ENCODE data around the gene NUB1.

DNA sequence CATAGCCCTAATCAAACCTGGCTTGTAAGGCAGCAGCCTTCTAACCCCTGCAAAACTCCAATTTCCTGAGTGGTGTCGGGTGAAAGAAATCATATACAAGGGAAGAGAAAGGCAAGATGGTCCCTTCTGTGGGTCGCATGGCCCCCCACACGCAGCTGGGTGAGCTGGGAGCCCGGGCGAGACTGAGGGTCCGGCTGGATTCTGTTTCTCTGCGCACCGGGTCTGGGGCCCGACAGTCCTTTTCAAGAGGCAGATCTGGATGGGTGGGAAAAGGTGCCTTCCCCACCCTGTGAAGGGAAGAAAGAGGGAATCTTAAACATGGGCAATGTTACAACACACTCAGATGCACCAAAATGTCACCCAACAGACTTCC is 49.7 kb downstream of the NUB1 start:
- TF ChIP-seq, protein P1, sequence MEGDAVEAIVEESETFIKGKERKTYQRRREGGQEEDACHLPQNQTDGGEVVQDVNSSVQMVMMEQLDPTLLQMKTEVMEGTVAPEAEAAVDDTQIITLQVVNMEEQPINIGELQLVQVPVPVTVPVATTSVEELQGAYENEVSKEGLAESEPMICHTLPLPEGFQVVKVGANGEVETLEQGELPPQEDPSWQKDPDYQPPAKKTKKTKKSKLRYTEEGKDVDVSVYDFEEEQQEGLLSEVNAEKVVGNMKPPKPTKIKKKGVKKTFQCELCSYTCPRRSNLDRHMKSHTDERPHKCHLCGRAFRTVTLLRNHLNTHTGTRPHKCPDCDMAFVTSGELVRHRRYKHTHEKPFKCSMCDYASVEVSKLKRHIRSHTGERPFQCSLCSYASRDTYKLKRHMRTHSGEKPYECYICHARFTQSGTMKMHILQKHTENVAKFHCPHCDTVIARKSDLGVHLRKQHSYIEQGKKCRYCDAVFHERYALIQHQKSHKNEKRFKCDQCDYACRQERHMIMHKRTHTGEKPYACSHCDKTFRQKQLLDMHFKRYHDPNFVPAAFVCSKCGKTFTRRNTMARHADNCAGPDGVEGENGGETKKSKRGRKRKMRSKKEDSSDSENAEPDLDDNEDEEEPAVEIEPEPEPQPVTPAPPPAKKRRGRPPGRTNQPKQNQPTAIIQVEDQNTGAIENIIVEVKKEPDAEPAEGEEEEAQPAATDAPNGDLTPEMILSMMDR (IDR thresholded peaks at IDR 0.05), result no peak
- TF ChIP-seq POLR2A (IDR thresholded peaks at IDR 0.05), result no peak
